Ascending aorta (tissue), 2 donors: ENCODE data around the gene APLNR. TPM values are rescaled to one million over a fixed set of nuclear protein-coding genes. Genes with fewer than 3 reads are reported as not detected.

ENCODE experiments used
- DNase-seq, 2 donors: peaks; one replicate each; pipeline ENCODE4 v3.0.0-alpha.2; 2019; ENCODE audit warnings: low spot score in 2 of 2
- H3K27ac ChIP-seq, 2 donors: fragments of 200-600 bp; sonication (generic); one replicate each; pipeline ENCODE4 v1.5.1; 2016 to 2017; ENCODE audit warnings: mild to moderate bottlenecking in 1 of 2
- H3K27me3 ChIP-seq: fragments of 200-600 bp; sonication (generic); one replicate; pipeline ENCODE4 v1.5.1; 2017
- H3K36me3 ChIP-seq, 2 donors: fragments of 200-600 bp; sonication (generic); one replicate each; pipeline ENCODE4 v1.5.1; 2016
- H3K4me1 ChIP-seq, 2 donors: fragments of 200-600 bp; sonication (generic); one replicate each; pipeline ENCODE4 v1.5.1; 2016 to 2017; ENCODE audit warnings: mild to moderate bottlenecking in 1 of 2
- H3K4me3 ChIP-seq, 2 donors: fragments of 200-600 bp; sonication (generic); one replicate each; pipeline ENCODE4 v1.5.1; 2016 to 2017; ENCODE audit warnings: mild to moderate bottlenecking in 1 of 2
- H3K9me3 ChIP-seq, 2 donors: fragments of 200-600 bp; sonication (generic); one replicate each; pipeline ENCODE4 v1.5.1; 2016
- CTCF ChIP-seq, 3 experiments: fragments of 200-600 bp in 2 of 3; fragments of 450-650 bp in 1 of 3; sonication (generic) in 2 of 3; IDR thresholded peaks; one replicate each; pipeline ENCODE4 v1.5.1; 2016 to 2019; ENCODE audit warnings: antibody characterized with exemption in 3 of 3, mild to moderate bottlenecking in 1 of 3, moderate library complexity in 1 of 3
- intact Hi-C: fragments of 100-400 bp; cut with DNase I; formaldehyde crosslinking; loops from one replicate; pipeline ENCODE4 v1.15.1; 2023
- total RNA-seq: library from RNA; depleted of rRNA; stranded (reverse); fragments of >200 nt; gene quantifications from one replicate; pipeline ENCODE4 v1.1.0, GENCODE V29; 2016

Gene APLNR
- total RNA-seq, 1 donor from 2014 or later, result 15.1 TPM

- DNase-seq, result no peak
- Histone ChIP-seq H3K4me3 (no peak overlapping the region), H3K36me3 (no peaks in the 10 kb centered on the region), H3K4me1 (no peaks in the 10 kb centered on the region), H3K27ac (no peak overlapping the region), H3K27me3 (no peaks in the 10 kb centered on the region), H3K9me3 (peaks cover 0 to 6% of the 10 kb centered on the region in 2 donors)
- no peak for TF ChIP-seq CTCF (IDR thresholded peaks at IDR 0.05)
- intact Hi-C loops, result no loop called here
These were observed 40.1 kb upstream of the APLNR start for GRCh38 chr11:57276971-57277675.

- DNase-seq, result no peak
- H3K27ac ChIP-seq, result no peak overlapping the region
- H3K27me3 ChIP-seq, result no peaks in the 10 kb centered on the region
- no peak overlapping the region for H3K4me3 ChIP-seq
- intact Hi-C loops, result no loop called here
- H3K4me1 ChIP-seq, result no peaks in the 10 kb centered on the region
- no peak for TF ChIP-seq CTCF (IDR thresholded peaks at IDR 0.05)
- peaks cover 0 to 6% of the 10 kb centered on the region in 2 donors for H3K9me3 ChIP-seq
- no peaks in the 10 kb centered on the region for H3K36me3 ChIP-seq
These were observed 39.3 kb upstream of the APLNR start for GRCh38 chr11:57276169-57276970.

- Histone ChIP-seq H3K4me1 (no peaks in the 10 kb centered on the region), H3K9me3 (peaks cover 0 to 6% of the 10 kb centered on the region in 2 donors), H3K27me3 (no peaks in the 10 kb centered on the region), H3K27ac (no peak overlapping the region), H3K36me3 (no peaks in the 10 kb centered on the region), H3K4me3 (no peak overlapping the region)
- no peak for DNase-seq
- intact Hi-C loops, result no loop called here
- TF ChIP-seq CTCF (IDR thresholded peaks at IDR 0.05), result no peak
These were observed 38.5 kb upstream of the APLNR start for GRCh38 chr11:57275582-57275981.

- TF ChIP-seq CTCF (IDR thresholded peaks at IDR 0.05), result no peak
- H3K27me3 ChIP-seq, result no peaks in the 10 kb centered on the region
- H3K9me3 ChIP-seq, result peaks cover 0 to 6% of the 10 kb centered on the region in 2 donors
- no peak overlapping the region for H3K27ac ChIP-seq
- no peak for DNase-seq
- H3K4me3 ChIP-seq, result no peak overlapping the region
- intact Hi-C loops, result no loop called here
- no peaks in the 10 kb centered on the region for H3K4me1 ChIP-seq
- H3K36me3 ChIP-seq, result no peaks in the 10 kb centered on the region
These were observed 38.0 kb upstream of the APLNR start for GRCh38 chr11:57274904-57275498.

- TF ChIP-seq CTCF (IDR thresholded peaks at IDR 0.05), result no peak
- H3K9me3 ChIP-seq, result peaks cover 0 to 6% of the 10 kb centered on the region in 2 donors
- H3K27me3 ChIP-seq, result no peaks in the 10 kb centered on the region
- intact Hi-C loops, result no loop called here
- H3K4me1 ChIP-seq, result no peaks in the 10 kb centered on the region
- H3K27ac ChIP-seq, result no peak overlapping the region
- no peak for DNase-seq
- H3K4me3 ChIP-seq, result no peak overlapping the region
- no peaks in the 10 kb centered on the region for H3K36me3 ChIP-seq
These were observed 36.5 kb upstream of the APLNR start for GRCh38 chr11:57273448-57274058.
